ENCODE data around the gene RCOR3.

DNA sequence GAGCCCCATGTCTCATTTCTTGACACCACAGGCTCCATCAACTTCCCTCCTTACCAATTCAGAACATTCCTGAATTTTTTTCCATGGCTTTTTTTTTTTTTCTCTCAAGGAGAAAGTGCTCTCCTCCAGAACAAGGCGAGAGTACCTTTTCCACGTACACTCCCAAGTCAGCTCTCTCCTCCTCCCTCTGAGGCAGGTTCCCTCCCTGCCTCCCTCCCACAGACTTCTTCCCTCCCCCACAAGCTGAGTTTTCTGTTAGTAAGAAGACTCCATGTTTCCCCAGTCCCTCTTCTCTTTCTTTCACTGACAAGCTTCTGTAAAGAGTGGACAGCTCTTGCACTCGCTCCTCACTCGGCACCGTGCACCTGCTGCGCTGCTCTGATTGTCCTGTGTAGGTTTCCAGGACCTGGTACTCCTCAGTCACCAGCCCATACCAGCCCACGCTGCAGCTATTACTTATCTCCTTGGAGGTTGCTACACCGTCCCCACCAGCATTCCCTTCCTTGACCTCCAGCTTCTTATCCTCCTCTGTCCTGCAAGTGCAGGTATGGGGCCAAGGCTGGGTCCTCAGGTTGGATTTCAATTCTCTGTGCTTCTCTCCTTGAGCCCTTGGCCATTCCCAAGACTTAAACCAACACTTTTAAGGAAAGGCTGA lies 71.2 kb downstream of the RCOR3 start:
- TF ChIP-seq, protein P1, sequence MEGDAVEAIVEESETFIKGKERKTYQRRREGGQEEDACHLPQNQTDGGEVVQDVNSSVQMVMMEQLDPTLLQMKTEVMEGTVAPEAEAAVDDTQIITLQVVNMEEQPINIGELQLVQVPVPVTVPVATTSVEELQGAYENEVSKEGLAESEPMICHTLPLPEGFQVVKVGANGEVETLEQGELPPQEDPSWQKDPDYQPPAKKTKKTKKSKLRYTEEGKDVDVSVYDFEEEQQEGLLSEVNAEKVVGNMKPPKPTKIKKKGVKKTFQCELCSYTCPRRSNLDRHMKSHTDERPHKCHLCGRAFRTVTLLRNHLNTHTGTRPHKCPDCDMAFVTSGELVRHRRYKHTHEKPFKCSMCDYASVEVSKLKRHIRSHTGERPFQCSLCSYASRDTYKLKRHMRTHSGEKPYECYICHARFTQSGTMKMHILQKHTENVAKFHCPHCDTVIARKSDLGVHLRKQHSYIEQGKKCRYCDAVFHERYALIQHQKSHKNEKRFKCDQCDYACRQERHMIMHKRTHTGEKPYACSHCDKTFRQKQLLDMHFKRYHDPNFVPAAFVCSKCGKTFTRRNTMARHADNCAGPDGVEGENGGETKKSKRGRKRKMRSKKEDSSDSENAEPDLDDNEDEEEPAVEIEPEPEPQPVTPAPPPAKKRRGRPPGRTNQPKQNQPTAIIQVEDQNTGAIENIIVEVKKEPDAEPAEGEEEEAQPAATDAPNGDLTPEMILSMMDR (IDR thresholded peaks at IDR 0.05) = no peak
- TF ChIP-seq EZH2 (IDR thresholded peaks at IDR 0.05) (no peak), EZH2phosphoT487 (IDR thresholded peaks at IDR 0.05) (no peak)
